HG03378 (cell line): ENCODE measurements around the gene AKAP6.

Experiments
- ATAC-seq: cut with Tn5 transposase; IDR thresholded peaks from one replicate; pipeline ENCODE4 v1.9.1; 2021; ENCODE audit warnings: mild to moderate bottlenecking, moderate library complexity; ENCODE audit not compliant: unreplicated experiment

Gene AKAP6

GRCh38 chr14:32331206-32331605 lies 2.1 kb downstream of the AKAP6 start:
- ATAC-seq, result no peak

- ATAC-seq, result no peak
Measured at GRCh38 chr14:32332415-32333316, 3.6 kb downstream of the AKAP6 start.

GRCh38 chr14:32336702-32337101 lies 7.6 kb downstream of the AKAP6 start:
- ATAC-seq, result no peak

- no peak for ATAC-seq
Measured at GRCh38 chr14:32337759-32338158, 8.7 kb downstream of the AKAP6 start.

- no peak for ATAC-seq
Measured at GRCh38 chr14:32339188-32339587, 10.1 kb downstream of the AKAP6 start.

GRCh38 chr14:32341947-32342846 lies 13.1 kb downstream of the AKAP6 start:
- no peak for ATAC-seq

- ATAC-seq, result no peak
Measured at GRCh38 chr14:32342847-32343194, 13.7 kb downstream of the AKAP6 start.

- ATAC-seq, result no peak
Measured at GRCh38 chr14:32343926-32344430, 14.9 kb downstream of the AKAP6 start.

GRCh38 chr14:32345311-32345791 lies 16.3 kb downstream of the AKAP6 start:
- ATAC-seq, result no peak

- no peak for ATAC-seq
Measured at GRCh38 chr14:32349322-32349721, 20.2 kb downstream of the AKAP6 start.

GRCh38 chr14:32350020-32350419 lies 20.9 kb downstream of the AKAP6 start:
- peak; percentile 99 for ATAC-seq

- no peak for ATAC-seq
Measured at GRCh38 chr14:32352631-32353030, 23.5 kb downstream of the AKAP6 start.

- no peak for ATAC-seq
Measured at GRCh38 chr14:32354716-32355115, 25.6 kb downstream of the AKAP6 start.

GRCh38 chr14:32358781-32359180 lies 29.7 kb downstream of the AKAP6 start:
- ATAC-seq, result no peak

- no peak for ATAC-seq
Measured at GRCh38 chr14:32361674-32362073, 32.6 kb downstream of the AKAP6 start.

GRCh38 chr14:32363761-32364160 lies 34.7 kb downstream of the AKAP6 start:
- ATAC-seq, result no peak

- ATAC-seq, result no peak
Measured at GRCh38 chr14:32364941-32365340, 35.8 kb downstream of the AKAP6 start.

- no peak for ATAC-seq
Measured at GRCh38 chr14:32366256-32366879, 37.3 kb downstream of the AKAP6 start.

GRCh38 chr14:32366986-32367385 lies 37.9 kb downstream of the AKAP6 start:
- ATAC-seq, result no peak

- ATAC-seq, result no peak
Measured at GRCh38 chr14:32367516-32367915, 38.4 kb downstream of the AKAP6 start.

- ATAC-seq, result no peak
Measured at GRCh38 chr14:32368107-32368506, 39.0 kb downstream of the AKAP6 start.
